Measurements from ENCODE around the gene FAM184B. TPM values are rescaled to one million over a fixed set of nuclear protein-coding genes. Genes with fewer than 3 reads are reported as not detected.

FAM184B gene
- polyA plus RNA-seq, 3 donors, result not detected

DNA sequence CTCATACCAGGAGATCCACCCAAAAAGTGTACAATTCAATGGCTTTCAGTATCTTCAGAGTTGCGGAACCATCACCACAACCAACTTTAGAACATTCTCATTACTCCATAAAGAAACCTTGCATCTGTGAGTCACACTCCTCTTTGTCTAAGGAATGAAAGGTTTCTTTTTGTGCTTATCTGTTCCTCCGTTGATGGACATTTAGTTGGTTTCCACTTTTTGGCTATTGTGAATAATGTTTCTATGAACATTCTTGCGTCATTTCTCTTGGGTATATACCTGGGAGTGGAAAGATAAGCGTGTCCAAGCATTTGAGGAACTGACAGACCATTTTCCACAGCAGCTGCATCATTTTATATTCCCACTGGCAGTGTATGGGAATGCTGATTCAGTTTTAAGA is 10.6 kb downstream of the FAM184B start:
- peaks cover 1 to 2% (median 1%) of the 10 kb centered on the region in 3 donors for H3K27me3 Mint-ChIP-seq (ENCODE audit: low read depth in 3 of 3)
- intact Hi-C loops (cut with micrococcal nuclease), result no loop called here
- TF ChIP-seq, protein P1, sequence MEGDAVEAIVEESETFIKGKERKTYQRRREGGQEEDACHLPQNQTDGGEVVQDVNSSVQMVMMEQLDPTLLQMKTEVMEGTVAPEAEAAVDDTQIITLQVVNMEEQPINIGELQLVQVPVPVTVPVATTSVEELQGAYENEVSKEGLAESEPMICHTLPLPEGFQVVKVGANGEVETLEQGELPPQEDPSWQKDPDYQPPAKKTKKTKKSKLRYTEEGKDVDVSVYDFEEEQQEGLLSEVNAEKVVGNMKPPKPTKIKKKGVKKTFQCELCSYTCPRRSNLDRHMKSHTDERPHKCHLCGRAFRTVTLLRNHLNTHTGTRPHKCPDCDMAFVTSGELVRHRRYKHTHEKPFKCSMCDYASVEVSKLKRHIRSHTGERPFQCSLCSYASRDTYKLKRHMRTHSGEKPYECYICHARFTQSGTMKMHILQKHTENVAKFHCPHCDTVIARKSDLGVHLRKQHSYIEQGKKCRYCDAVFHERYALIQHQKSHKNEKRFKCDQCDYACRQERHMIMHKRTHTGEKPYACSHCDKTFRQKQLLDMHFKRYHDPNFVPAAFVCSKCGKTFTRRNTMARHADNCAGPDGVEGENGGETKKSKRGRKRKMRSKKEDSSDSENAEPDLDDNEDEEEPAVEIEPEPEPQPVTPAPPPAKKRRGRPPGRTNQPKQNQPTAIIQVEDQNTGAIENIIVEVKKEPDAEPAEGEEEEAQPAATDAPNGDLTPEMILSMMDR (IDR thresholded peaks at IDR 0.05), result no peak
- peaks cover 5 to 11% of the 10 kb centered on the region in 2 donors for H3K9me3 ChIP-seq (replicated peaks in 1 of 2; ENCODE audit: control insufficient read depth in 1 of 2, insufficient read depth in 1 of 2, low read length in 2 of 2)
- H3K36me3 ChIP-seq (replicated peaks in 1 of 2; ENCODE audit: control insufficient read depth in 1 of 2, insufficient read depth in 2 of 2, low read length in 2 of 2), result no peaks in the 10 kb centered on the region
- no peak overlapping the region for H3K27ac Mint-ChIP-seq
- no peaks in the 10 kb centered on the region for H3K36me3 Mint-ChIP-seq
- H4K20me1 ChIP-seq (ENCODE audit: insufficient read depth, low read length), result no peaks in the 10 kb centered on the region
- no peaks in the 10 kb centered on the region for H3K4me1 ChIP-seq (ENCODE audit: control insufficient read depth in 1 of 2, insufficient read depth in 2 of 2, low read length in 2 of 2)
- H3K4me1 Mint-ChIP-seq, result peaks cover under 1% of the 10 kb centered on the region
- no peak overlapping the region for H3K4me2 ChIP-seq (replicated peaks; ENCODE audit: extremely low read depth, low read length, poor library complexity, severe bottlenecking)
- peaks cover 0 to 12% (median 5%) of the 10 kb centered on the region in 7 donors for H3K9me3 Mint-ChIP-seq
- no peak for DNase-seq
- no peaks in the 10 kb centered on the region for H3K79me2 ChIP-seq (ENCODE audit: insufficient read depth, low read length)
- H3K4me3 Mint-ChIP-seq, result no peak overlapping the region
- no peak overlapping the region for H3K27ac ChIP-seq (ENCODE audit: low read depth in 1 of 2, low read length in 2 of 2)
- no peak overlapping the region for H3K9ac ChIP-seq (ENCODE audit: insufficient read depth, low read length, poor library complexity, severe bottlenecking)
- H2AFZ ChIP-seq (ENCODE audit: insufficient read depth, low read depth, low read length, poor library complexity, severe bottlenecking), result no peak overlapping the region
- H3K4me3 ChIP-seq (replicated peaks in 1 of 3; ENCODE audit: low read depth in 2 of 3, low read length in 3 of 3), result no peak overlapping the region
- H3K27me3 ChIP-seq (ENCODE audit: control insufficient read depth in 2 of 2, insufficient read depth in 2 of 2, low read length in 2 of 2), result no peaks in the 10 kb centered on the region
- no CpG with 5 or more reads among the region's 4 CpGs for WGBS (ENCODE audit: insufficient coverage)

DNA sequence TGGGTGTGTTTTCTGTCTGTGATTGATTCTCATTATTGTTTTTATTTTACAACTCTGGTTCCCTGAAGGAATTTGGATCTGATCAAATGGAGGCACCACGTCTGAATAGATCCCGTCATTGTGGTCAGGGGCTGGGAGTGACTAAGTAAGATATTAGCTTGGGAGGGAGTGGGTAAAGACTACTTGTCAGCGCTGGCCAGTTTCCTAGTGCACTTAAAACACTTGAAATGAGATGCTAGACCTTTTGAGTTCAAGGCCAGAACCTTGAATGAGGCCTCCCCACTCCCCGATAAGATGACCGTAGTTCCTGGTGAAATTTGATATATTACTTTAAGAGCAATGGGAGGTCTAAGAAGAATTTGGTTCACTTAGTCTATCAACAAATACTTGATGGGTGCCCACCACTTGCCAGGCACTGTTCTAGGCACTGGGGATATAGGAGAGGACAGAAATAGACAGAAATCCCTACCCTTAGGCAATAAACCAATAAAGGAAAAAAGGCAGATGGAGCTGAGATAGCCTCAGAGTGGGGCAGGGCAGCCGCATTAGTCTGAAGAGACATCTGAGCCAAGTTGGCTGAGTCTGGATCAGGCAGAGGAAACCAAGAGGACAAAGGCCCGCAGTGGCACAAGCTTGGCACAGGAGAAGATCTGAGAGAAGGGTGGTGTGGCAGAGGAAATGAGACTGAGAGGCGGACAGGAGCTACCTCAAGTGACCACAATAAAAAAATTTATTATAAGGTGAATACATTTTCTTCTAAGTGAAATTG is 11.8 kb downstream of the FAM184B start:
- Histone ChIP-seq H4K20me1 (ENCODE audit: insufficient read depth, low read length) (no peaks in the 10 kb centered on the region), H3K4me3 (replicated peaks in 1 of 3; ENCODE audit: low read depth in 2 of 3, low read length in 3 of 3) (no peak overlapping the region), H3K27ac (ENCODE audit: low read depth in 1 of 2, low read length in 2 of 2) (no peak overlapping the region), H3K36me3 (replicated peaks in 1 of 2; ENCODE audit: control insufficient read depth in 1 of 2, insufficient read depth in 2 of 2, low read length in 2 of 2) (no peaks in the 10 kb centered on the region), H3K4me2 (replicated peaks; ENCODE audit: extremely low read depth, low read length, poor library complexity, severe bottlenecking) (no peak overlapping the region), H3K79me2 (ENCODE audit: insufficient read depth, low read length) (no peaks in the 10 kb centered on the region), H3K27me3 (ENCODE audit: control insufficient read depth in 2 of 2, insufficient read depth in 2 of 2, low read length in 2 of 2) (no peaks in the 10 kb centered on the region), H3K9ac (ENCODE audit: insufficient read depth, low read length, poor library complexity, severe bottlenecking) (no peak overlapping the region), H3K9me3 (replicated peaks in 1 of 2; ENCODE audit: control insufficient read depth in 1 of 2, insufficient read depth in 1 of 2, low read length in 2 of 2) (peaks cover 5 to 13% of the 10 kb centered on the region in 2 donors), H2AFZ (ENCODE audit: insufficient read depth, low read depth, low read length, poor library complexity, severe bottlenecking) (no peak overlapping the region), H3K4me1 (ENCODE audit: control insufficient read depth in 1 of 2, insufficient read depth in 2 of 2, low read length in 2 of 2) (no peaks in the 10 kb centered on the region)
- Mint-ChIP-seq H3K4me3 (no peak overlapping the region), H3K4me1 (peaks cover 3% of the 10 kb centered on the region), H3K27me3 (ENCODE audit: low read depth in 3 of 3) (peaks cover 1 to 2% (median 1%) of the 10 kb centered on the region in 3 donors), H3K9me3 (peaks cover 0 to 15% (median 10%) of the 10 kb centered on the region in 7 donors), H3K36me3 (no peaks in the 10 kb centered on the region), H3K27ac (no peak overlapping the region)
- DNase-seq, result no peak
- TF ChIP-seq, protein P1 (IDR thresholded peaks at IDR 0.05), result no peak
- WGBS (ENCODE audit: insufficient coverage), result 76% methylated on average over 4 of the region's 8 CpGs
- intact Hi-C loops (cut with micrococcal nuclease), result no loop called here

Measured in CD14-positive monocyte (primary cell).